ENCODE measurements around the gene TMED3. TPM values are rescaled to one million over a fixed set of nuclear protein-coding genes. Genes with fewer than 3 reads are reported as not detected.

The TMED3 gene
- total RNA-seq, 1 donor = 104 TPM

GRCh38 chr15:79371591-79371990 lies 60.7 kb downstream of the TMED3 start:
- H3K4me3 ChIP-seq (ENCODE audit: low read depth, low read length) = no peak overlapping the region
- DNase-seq (ENCODE audit: low read depth) = no peak
- no peak for TF ChIP-seq CTCF (IDR thresholded peaks at IDR 0.05; ENCODE audit: insufficient read depth, low read depth, low read length)

GRCh38 chr15:79372428-79372827 lies 61.5 kb downstream of the TMED3 start:
- DNase-seq (ENCODE audit: low read depth) = no peak
- no peak for TF ChIP-seq CTCF (IDR thresholded peaks at IDR 0.05; ENCODE audit: insufficient read depth, low read depth, low read length)
- no peak overlapping the region for H3K4me3 ChIP-seq (ENCODE audit: low read depth, low read length)

Other genes with a start within 250 kb of the TMED3 start
- 0.43 and 0.64 TPM in 2 replicates for gene RASGRF1, start 220.3 kb upstream of the TMED3 start, total RNA-seq
- gene ANKRD34C, start 28.4 kb upstream of the TMED3 start, total RNA-seq = under 0.01 TPM in 1 of 2 replicates, not detected in the other
- 1.3 and 2.3 TPM in 2 replicates for gene MINAR1, start 121.2 kb downstream of the TMED3 start, total RNA-seq